ENCODE measurements around the gene TUBB4B. TPM values are rescaled to one million over a fixed set of nuclear protein-coding genes. Genes with fewer than 3 reads are reported as not detected.

Gene TUBB4B
- total and polyA plus RNA-seq, 2 experiments from 2014 or later: 334 to 389 TPM

DNA sequence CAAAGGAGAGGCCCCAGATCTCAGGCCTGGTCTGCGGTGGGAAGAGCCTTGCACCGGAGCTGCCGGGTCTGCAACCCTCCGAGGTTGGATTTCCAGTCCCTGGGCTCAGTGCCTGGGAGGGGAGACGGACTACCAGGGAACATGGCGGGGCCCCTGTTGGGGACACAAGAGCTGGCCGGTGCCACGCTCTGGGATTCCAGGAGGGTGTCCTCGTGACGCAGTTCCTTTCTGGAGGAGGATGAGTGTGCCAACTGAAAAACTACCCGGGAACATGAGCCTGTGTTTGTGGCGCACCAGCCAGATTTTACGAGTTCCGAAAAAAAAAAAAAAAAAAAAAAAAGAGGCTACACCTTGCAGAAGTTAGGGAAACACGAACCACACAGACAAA, 52.0 kb downstream of the TUBB4B start:
- H4K20me1 ChIP-seq (replicated peaks; ENCODE audit: insufficient read depth): no peaks in the 10 kb centered on the region; the same call in 1 of the 2 replicates
- no peaks in the 10 kb centered on the region for H3K36me3 ChIP-seq (ENCODE audit: insufficient read depth)
- ATAC-seq: no peak
- no peaks in the 10 kb centered on the region for H3K79me2 ChIP-seq (replicated peaks; ENCODE audit: insufficient read depth)
- H3K27ac Mint-ChIP-seq: no peak overlapping the region
- H3K4me3 ChIP-seq: no peak overlapping the region
- no peaks in the 10 kb centered on the region; the same call in 2 of the 3 replicates for H3K36me3 Mint-ChIP-seq (ENCODE audit: low read depth)
- no peaks in the 10 kb centered on the region for H3K9me2 ChIP-seq (ENCODE audit: insufficient read depth)
- H3K27me3 Mint-ChIP-seq (ENCODE audit: insufficient read depth, low read depth, poor library complexity): peaks cover 21% of the 10 kb centered on the region
- TF ChIP-seq CREB1 (CRISPR knock-in tag; IDR thresholded peaks at IDR 0.05; ENCODE audit: low read depth) (no peak), NANOG (IDR thresholded peaks at IDR 0.05; ENCODE audit: borderline replicate concordance) (no peak), ZNF331 (CRISPR knock-in tag; IDR thresholded peaks at IDR 0.05; ENCODE audit: low read depth) (no peak), STAT1 (IDR thresholded peaks at IDR 0.05; ENCODE audit: unreplicated experiment) (no peak), JUNB (IDR thresholded peaks at IDR 0.05; ENCODE audit: unreplicated experiment) (no peak), EZH2 (IDR thresholded peaks at IDR 0.05; ENCODE audit: low read depth, unreplicated experiment) (no peak), EZH2phosphoT487 (IDR thresholded peaks at IDR 0.05; ENCODE audit: unreplicated experiment) (no peak), POLR2AphosphoS5 (IDR thresholded peaks at IDR 0.05; ENCODE audit: low read depth) (no peak), ZNF114 (CRISPR knock-in tag; IDR thresholded peaks at IDR 0.05) (no peak)
- TF ChIP-seq, protein P1, sequence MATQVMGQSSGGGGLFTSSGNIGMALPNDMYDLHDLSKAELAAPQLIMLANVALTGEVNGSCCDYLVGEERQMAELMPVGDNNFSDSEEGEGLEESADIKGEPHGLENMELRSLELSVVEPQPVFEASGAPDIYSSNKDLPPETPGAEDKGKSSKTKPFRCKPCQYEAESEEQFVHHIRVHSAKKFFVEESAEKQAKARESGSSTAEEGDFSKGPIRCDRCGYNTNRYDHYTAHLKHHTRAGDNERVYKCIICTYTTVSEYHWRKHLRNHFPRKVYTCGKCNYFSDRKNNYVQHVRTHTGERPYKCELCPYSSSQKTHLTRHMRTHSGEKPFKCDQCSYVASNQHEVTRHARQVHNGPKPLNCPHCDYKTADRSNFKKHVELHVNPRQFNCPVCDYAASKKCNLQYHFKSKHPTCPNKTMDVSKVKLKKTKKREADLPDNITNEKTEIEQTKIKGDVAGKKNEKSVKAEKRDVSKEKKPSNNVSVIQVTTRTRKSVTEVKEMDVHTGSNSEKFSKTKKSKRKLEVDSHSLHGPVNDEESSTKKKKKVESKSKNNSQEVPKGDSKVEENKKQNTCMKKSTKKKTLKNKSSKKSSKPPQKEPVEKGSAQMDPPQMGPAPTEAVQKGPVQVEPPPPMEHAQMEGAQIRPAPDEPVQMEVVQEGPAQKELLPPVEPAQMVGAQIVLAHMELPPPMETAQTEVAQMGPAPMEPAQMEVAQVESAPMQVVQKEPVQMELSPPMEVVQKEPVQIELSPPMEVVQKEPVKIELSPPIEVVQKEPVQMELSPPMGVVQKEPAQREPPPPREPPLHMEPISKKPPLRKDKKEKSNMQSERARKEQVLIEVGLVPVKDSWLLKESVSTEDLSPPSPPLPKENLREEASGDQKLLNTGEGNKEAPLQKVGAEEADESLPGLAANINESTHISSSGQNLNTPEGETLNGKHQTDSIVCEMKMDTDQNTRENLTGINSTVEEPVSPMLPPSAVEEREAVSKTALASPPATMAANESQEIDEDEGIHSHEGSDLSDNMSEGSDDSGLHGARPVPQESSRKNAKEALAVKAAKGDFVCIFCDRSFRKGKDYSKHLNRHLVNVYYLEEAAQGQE (IDR thresholded peaks at IDR 0.05; ENCODE audit: unreplicated experiment): no peak
- TF ChIP-seq, protein P2, sequence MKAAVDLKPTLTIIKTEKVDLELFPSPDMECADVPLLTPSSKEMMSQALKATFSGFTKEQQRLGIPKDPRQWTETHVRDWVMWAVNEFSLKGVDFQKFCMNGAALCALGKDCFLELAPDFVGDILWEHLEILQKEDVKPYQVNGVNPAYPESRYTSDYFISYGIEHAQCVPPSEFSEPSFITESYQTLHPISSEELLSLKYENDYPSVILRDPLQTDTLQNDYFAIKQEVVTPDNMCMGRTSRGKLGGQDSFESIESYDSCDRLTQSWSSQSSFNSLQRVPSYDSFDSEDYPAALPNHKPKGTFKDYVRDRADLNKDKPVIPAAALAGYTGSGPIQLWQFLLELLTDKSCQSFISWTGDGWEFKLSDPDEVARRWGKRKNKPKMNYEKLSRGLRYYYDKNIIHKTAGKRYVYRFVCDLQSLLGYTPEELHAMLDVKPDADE (IDR thresholded peaks at IDR 0.05): no peak
- TF ChIP-seq, protein P3, sequence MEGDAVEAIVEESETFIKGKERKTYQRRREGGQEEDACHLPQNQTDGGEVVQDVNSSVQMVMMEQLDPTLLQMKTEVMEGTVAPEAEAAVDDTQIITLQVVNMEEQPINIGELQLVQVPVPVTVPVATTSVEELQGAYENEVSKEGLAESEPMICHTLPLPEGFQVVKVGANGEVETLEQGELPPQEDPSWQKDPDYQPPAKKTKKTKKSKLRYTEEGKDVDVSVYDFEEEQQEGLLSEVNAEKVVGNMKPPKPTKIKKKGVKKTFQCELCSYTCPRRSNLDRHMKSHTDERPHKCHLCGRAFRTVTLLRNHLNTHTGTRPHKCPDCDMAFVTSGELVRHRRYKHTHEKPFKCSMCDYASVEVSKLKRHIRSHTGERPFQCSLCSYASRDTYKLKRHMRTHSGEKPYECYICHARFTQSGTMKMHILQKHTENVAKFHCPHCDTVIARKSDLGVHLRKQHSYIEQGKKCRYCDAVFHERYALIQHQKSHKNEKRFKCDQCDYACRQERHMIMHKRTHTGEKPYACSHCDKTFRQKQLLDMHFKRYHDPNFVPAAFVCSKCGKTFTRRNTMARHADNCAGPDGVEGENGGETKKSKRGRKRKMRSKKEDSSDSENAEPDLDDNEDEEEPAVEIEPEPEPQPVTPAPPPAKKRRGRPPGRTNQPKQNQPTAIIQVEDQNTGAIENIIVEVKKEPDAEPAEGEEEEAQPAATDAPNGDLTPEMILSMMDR (conservative IDR thresholded peaks at IDR 0.05; ENCODE audit: low read depth in 2 of 2): no peak
- TF ChIP-seq, protein P4, sequence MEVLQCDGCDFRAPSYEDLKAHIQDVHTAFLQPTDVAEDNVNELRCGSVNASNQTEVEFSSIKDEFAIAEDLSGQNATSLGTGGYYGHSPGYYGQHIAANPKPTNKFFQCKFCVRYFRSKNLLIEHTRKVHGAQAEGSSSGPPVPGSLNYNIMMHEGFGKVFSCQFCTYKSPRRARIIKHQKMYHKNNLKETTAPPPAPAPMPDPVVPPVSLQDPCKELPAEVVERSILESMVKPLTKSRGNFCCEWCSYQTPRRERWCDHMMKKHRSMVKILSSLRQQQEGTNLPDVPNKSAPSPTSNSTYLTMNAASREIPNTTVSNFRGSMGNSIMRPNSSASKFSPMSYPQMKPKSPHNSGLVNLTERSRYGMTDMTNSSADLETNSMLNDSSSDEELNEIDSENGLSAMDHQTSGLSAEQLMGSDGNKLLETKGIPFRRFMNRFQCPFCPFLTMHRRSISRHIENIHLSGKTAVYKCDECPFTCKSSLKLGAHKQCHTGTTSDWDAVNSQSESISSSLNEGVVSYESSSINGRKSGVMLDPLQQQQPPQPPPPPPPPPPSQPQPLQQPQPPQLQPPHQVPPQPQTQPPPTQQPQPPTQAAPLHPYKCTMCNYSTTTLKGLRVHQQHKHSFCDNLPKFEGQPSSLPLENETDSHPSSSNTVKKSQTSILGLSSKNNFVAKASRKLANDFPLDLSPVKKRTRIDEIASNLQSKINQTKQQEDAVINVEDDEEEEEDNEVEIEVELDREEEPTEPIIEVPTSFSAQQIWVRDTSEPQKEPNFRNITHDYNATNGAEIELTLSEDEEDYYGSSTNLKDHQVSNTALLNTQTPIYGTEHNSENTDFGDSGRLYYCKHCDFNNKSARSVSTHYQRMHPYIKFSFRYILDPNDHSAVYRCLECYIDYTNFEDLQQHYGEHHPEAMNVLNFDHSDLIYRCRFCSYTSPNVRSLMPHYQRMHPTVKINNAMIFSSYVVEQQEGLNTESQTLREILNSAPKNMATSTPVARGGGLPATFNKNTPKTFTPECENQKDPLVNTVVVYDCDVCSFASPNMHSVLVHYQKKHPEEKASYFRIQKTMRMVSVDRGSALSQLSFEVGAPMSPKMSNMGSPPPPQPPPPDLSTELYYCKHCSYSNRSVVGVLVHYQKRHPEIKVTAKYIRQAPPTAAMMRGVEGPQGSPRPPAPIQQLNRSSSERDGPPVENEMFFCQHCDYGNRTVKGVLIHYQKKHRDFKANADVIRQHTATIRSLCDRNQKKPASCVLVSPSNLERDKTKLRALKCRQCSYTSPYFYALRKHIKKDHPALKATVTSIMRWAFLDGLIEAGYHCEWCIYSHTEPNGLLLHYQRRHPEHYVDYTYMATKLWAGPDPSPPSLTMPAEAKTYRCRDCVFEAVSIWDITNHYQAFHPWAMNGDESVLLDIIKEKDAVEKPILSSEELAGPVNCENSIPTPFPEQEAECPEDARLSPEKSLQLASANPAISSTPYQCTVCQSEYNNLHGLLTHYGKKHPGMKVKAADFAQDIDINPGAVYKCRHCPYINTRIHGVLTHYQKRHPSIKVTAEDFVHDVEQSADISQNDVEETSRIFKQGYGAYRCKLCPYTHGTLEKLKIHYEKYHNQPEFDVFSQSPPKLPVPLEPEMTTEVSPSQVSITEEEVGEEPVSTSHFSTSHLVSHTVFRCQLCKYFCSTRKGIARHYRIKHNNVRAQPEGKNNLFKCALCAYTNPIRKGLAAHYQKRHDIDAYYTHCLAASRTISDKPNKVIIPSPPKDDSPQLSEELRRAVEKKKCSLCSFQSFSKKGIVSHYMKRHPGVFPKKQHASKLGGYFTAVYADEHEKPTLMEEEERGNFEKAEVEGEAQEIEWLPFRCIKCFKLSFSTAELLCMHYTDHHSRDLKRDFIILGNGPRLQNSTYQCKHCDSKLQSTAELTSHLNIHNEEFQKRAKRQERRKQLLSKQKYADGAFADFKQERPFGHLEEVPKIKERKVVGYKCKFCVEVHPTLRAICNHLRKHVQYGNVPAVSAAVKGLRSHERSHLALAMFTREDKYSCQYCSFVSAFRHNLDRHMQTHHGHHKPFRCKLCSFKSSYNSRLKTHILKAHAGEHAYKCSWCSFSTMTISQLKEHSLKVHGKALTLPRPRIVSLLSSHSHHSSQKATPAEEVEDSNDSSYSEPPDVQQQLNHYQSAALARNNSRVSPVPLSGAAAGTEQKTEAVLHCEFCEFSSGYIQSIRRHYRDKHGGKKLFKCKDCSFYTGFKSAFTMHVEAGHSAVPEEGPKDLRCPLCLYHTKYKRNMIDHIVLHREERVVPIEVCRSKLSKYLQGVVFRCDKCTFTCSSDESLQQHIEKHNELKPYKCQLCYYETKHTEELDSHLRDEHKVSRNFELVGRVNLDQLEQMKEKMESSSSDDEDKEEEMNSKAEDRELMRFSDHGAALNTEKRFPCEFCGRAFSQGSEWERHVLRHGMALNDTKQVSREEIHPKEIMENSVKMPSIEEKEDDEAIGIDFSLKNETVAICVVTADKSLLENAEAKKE (CRISPR knock-in tag; IDR thresholded peaks at IDR 0.05): no peak
- peaks cover 20% of the 10 kb centered on the region for H3K4me1 Mint-ChIP-seq
- peaks cover 13% of the 10 kb centered on the region for H3K4me1 ChIP-seq (ENCODE audit: insufficient read depth)
- no peak overlapping the region for H3K27ac ChIP-seq (ENCODE audit: low read depth)
- peaks cover 9% of the 10 kb centered on the region for H3K9me3 Mint-ChIP-seq
- DNase-seq (ENCODE audit: low spot score): no peak
- H3F3A ChIP-seq (replicated peaks; ENCODE audit: low read depth): peaks cover 14% of the 10 kb centered on the region
- peaks cover 29% of the 10 kb centered on the region for H3K27me3 ChIP-seq (ENCODE audit: insufficient read depth)
- no peak overlapping the region for H2AFZ ChIP-seq
- no peak overlapping the region; the same call in 2 of the 3 replicates for H3K4me3 Mint-ChIP-seq
- no peak overlapping the region for H3K4me2 ChIP-seq

Measured in GM23338 (cell line).